HG03025 (cell line): Measurements from ENCODE around the gene RELA.
"Not testable (repeated sequence)": the region's sequence is repeated elsewhere in the genome, so short reads cannot be mapped to it uniquely, and the experiment has no call there.

Experiments
- ATAC-seq: cut with Tn5 transposase; IDR thresholded peaks from one replicate; pipeline ENCODE4 v1.9.1; 2021; ENCODE audit warnings: mild to moderate bottlenecking, moderate library complexity; ENCODE audit not compliant: unreplicated experiment, low FRiP score

Gene RELA

GRCh38 chr11:65672180-65672860 is 9.6 kb upstream of the RELA start:
- ATAC-seq = no peak

- no peak for ATAC-seq
Observed at GRCh38 chr11:65663639-65664200, 1.0 kb upstream of the RELA start.

- ATAC-seq = peak; percentile 7
Observed at GRCh38 chr11:65662247-65662798, 393 bp downstream of the RELA start.

DNA sequence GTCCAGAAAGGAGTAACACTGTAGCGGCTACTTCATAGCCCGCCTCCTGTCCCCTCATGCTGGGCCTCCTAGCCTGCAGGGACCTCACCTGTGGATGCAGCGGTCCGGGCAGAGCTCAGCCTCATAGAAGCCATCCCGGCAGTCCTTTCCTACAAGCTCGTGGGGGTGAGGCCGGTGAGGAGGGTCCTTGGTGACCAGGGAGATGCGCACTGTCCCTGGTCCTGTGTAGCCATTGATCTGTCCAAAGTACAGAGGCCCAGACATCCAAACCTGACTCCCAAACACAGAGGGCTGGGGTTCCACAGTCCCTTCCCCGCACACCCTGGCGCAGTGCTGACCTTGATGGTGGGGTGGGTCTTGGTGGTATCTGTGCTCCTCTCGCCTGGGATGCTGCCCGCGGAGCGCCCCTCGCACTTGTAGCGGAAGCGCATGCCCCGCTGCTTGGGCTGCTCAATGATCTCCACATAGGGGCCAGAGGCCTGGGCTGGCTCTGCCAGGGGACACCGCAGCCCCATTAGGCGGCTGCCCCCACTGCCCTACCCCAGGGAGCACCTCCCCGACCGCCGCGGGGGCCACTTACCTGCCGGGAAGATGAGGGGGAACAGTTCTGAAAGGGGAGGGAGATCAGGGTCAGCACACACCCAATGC is 993 bp downstream of the RELA start:
- no peak for ATAC-seq

DNA sequence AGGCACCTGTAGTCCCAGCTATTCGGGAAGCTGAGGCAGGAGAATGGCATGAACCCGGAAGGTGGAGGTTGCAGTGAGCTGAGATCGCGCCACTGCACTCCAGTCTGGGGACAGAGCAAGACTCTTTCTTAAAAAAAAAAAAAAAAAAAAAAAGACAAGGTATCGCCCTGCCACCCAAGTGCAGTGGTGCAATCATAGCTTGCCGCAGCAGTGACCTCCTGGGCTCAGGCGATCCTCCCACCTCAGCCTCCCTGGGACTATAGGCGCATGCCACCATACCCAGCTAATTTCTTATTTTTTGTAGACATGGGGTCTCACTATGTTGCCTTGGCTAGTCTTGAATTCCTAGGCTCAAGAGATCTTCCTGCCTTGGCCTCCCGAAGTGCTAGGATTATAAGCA is 1.8 kb downstream of the RELA start:
- ATAC-seq = not testable (repeated sequence)

- ATAC-seq = no peak
Observed at GRCh38 chr11:65660038-65660437, 2.7 kb downstream of the RELA start.

DNA sequence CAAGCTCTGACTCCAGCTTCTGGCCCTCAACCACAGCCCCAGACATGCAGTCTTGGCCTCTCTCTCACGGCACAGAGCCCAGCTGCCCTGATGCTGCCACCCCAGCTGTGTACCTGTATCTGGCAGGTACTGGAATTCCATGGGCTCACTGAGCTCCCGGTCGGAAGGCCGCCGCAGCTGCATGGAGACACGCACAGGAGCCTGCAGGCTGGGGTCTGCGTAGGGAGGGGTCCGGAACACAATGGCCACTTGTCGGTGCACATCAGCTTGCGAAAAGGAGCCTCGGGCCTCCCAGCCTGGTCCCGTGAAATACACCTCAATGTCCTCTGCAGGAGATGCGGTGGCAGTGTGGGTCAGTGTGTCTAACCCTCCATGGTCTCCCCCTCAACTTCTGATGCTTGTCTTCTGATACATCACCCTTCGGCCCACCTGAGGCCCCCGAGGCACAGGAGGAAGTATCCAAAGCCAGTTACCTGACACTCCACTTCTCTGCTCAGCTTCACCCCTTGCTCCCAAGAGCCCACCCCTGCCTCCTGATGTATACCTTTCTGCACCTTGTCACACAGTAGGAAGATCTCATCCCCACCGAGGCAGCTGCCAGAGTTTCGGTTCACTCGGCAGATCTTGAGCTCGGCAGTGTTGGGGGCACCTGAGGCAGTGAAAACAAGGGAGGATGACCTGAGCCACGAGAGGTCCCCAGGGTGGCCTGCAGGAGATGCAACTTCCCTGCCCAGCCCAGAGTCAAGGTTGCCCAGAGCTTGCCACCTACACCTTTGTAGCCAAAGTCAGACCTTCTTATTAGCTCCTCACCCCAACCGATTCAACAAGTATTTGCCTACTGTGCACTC is 4.3 kb downstream of the RELA start:
- no peak for ATAC-seq

DNA sequence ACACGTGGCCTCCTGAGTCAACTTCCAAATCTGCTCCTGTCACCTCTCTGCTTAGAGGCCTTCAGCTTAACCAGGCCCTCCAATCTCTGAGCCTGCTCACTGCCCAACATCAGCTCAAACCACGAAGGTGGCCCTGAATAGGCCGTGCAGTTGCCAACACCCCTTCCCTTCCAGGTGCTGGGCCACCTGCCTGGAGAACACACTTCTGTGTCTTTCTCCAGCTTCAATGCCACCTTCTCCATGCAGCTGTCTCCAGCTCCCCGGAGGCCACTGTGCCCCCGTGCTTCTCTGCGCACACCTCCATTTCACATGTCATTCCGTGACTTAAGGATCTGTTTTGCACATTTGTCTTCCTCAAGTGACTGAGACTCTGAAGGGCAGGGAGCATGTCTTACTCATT is 5.3 kb downstream of the RELA start:
- no peak for ATAC-seq

DNA sequence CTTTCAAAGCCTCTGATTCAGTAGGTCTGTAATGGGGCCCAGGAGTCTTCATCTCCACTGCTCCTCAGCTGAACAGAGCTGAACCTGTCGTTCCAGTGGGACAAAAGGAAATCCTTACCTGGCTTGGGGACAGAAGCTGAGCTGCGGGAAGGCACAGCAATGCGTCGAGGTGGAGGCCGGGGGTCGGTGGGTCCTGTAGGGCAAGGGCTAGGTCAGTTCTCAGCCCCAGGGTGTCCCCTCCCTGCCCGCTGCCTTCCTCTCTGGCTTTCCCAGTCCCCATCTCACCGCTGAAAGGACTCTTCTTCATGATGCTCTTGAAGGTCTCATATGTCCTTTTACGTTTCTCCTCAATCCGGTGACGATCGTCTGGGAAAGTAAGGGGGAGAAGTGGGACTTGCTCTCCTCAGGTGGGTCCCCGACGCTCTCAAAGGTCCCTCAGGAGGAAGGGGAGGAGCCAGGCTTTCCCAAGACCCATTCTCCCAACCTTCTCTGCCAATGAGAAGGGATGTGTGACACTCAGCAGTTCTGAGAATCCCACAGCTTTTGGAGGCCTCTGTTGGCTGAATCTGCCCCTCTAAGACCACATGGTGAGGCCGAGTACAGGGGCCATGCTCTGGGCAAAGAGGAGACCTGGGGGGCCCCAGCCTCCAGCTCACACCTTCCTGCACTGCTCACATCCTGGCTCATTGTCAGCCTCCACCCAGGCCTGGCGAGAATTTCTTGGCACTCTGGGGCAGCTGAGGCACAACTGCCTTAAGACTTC is 7.0 kb downstream of the RELA start:
- ATAC-seq = no peak

GRCh38 chr11:65654375-65655349 is 8.1 kb downstream of the RELA start:
- ATAC-seq = no peak

DNA sequence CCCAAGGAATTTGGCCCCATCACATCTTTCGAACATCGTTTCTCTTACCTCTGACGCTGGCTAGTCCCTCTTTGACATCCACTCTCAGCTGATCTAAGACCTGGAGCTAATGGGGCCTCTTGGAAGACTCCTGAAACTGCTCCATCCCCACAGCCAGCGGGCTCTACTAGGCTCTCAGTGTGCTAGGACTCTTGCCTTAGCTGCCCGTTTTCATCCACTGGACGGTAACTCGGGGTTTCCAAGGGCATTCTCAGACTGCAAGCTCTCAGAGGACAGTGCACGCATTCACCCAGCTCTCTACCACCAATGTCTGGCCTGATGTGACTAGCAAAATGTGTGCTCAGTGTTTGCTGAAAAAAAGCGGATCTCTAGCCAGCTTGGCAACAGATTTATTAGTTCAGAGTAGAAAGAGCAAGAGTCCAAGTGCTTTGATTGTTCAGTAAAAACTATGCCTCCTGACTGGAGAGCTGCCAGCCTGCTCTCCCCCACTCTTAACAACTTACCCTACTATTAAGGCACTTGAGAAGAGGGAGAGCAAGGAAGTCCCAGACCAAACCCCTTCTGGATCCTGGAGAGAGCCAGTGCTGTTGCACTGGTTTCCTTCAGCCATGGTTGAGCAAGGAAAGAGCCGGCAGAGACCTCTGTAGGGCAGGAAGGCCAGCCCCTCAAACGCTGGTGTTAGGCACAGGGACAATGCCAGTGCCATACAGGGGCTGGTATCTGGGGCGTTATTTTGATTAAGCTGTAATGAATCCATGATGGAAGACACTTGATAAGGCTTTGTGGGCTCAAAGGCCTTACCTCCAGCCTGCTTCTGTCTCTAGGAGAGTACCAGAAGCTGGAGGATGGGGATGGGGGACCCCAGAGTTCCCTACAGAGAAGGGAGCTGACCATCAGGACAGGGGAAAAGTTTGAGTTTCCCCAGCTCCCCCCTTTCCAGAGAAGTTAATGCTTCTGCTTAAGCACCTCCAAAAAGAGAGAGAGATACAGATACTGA is 9.2 kb downstream of the RELA start:
- ATAC-seq = no peak

GRCh38 chr11:65652511-65653228 is 10.0 kb downstream of the RELA start:
- ATAC-seq = peak; percentile 57

DNA sequence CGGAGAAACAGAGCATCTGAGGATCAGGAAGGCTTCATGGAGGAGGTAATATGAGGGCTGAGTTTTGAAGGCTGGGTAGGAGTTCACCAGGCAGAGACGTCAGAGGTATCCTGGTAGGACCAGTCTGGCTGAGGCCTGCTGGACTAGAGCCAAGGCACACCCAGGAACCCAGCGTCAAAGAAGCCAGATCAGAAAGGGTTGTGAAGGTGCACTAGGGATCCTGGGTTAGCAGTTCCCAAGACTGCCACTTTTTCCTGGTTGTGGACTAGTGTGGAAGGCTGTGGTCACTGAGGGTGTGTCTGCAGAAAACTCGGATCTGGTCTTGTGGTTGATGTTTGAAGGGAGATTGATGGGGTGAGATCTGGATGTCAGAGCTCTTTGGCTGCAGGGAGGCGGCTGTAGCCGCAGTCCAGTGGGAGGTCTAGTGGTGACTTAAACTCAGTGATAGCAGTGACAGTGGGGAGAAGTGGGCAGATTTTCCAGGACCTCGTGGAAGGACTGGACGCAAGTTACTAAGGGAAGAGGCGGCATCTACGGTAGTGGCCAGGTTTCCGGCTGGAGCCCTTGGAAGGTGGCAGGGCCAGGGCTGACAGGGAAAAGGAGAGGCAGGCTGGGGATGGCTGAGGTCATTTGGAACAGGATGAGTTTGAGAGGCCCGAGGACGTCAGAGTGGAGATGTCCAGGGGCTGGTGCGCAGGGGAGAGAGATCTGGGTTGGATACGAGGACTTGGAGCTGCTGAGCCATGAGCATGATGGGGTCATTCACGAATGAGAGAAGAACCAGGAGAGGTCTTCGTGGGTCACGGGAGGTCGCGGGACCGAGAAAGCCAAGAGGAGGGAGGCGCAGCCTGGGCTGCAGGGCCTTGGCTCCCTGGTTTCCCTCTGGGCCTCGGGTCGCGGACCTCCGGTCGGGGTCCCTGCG is 10.9 kb downstream of the RELA start:
- peak; percentile 7 for ATAC-seq

DNA sequence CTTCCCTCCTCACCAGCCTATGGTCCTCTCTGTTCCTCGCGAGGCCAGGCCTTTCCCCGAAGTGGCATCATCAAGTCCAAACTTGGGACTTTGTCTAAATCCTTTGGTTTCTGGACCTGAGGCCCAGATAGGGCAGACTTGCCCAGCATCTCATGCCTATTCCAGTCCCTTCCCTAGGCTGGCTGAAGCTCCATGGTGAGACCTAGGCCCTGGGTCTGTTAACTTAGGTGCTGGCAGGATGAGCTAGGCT is 11.5 kb downstream of the RELA start:
- ATAC-seq = no peak

DNA sequence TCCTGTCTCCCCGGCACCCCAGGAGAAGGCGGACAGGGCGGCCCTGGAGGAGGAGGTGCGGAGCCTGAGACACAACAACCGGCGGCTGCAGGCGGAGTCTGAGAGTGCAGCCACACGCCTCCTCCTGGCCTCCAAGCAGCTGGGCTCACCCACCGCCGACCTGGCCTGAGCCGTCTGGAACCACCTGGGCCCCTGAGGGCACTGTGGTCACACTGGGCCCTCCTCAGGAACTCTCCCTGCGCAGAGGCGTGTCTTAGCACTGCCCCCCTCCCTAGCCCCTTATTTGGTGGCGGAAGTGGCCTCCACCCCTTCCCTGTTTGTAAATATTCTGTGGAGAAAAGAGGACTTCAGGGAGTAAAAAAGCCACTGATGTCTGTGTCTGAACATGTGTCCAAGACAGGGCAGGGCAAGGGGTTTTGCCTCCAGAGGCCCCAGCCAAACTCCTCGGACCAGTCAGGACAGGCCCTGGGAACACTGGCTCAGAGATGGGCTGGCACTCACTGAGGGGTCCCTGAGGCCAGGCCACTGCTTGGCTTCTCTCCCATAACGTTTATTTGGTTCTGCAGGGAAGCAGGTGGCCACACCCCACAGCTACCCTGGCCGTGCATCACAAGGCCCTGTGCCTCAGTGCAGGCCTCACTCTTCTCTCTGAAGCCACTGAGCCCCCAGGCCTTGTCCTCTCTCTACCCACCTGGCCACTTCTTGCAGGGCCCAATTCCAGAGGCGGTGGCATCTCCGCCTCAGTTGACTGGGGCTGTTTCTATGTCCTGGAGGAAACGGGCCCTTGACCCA is 12.0 kb downstream of the RELA start:
- no peak for ATAC-seq
